ENCODE results near the gene FBXW8. TPM values are rescaled to one million over a fixed set of nuclear protein-coding genes. Genes with fewer than 3 reads are reported as not detected.

Gene FBXW8
- total RNA-seq, 2 donors from 2014 or later = 26.1 to 34.7 TPM

DNA sequence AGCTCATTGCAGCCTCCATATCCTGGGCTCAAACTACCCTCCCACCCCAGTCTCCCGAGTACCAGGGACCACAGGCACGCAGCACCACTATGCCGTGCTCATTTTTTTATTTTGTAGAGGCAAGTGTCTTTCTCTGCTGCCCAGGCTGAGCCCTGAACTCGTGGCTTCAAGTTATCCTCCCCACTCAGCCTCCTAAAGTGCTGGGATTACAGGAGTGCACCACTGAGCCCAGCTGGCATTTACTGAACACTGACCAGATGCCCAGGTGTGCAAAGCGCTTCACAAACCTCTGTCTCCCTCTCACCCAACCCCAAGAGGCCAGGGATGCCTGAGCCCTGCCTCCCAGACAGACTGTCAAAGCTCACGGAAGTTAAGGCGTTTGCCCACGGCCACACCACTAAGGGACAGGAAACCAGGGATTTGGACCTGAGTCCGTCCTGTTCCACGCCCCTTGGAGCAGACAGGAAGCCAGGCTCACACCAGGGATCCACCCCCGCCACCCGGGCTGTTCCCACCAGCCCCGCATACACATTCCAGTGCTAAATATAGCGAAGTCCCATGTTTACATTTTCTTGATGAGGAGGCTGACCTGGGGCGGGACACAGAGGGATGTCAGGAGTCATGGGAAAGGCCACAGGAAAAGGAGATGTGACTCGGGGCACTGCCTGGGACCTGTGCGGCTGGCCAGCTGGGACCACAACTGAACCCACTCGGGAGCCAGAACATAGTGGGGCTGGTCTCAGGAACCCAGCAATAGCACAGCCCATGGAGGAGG, 137.2 kb downstream of the FBXW8 start:
- 89% methylated on average over 10 to 18 of the region's 18 CpGs for WGBS, 2 experiments (ENCODE audit: insufficient coverage in 1 of 2, insufficient read length in 1 of 2)
- Histone ChIP-seq H3K27ac (ENCODE audit: low read depth, low read length) (no peak overlapping the region), H3K4me1 (ENCODE audit: control insufficient read depth, insufficient read depth, low read length) (peaks cover 26% of the 10 kb centered on the region), H3K27me3 (ENCODE audit: control insufficient read depth, insufficient read depth, low read length, poor library complexity, severe bottlenecking) (no peaks in the 10 kb centered on the region), H3K9me3 (ENCODE audit: control insufficient read depth, low read length) (no peaks in the 10 kb centered on the region), H3K4me3 (ENCODE audit: low read length) (no peak overlapping the region), H3K9ac (ENCODE audit: extremely low read depth, low read length, poor library complexity, severe bottlenecking) (no peak overlapping the region), H3K36me3 (ENCODE audit: control insufficient read depth, insufficient read depth, low read length) (no peaks in the 10 kb centered on the region)
- TF ChIP-seq, protein P1, sequence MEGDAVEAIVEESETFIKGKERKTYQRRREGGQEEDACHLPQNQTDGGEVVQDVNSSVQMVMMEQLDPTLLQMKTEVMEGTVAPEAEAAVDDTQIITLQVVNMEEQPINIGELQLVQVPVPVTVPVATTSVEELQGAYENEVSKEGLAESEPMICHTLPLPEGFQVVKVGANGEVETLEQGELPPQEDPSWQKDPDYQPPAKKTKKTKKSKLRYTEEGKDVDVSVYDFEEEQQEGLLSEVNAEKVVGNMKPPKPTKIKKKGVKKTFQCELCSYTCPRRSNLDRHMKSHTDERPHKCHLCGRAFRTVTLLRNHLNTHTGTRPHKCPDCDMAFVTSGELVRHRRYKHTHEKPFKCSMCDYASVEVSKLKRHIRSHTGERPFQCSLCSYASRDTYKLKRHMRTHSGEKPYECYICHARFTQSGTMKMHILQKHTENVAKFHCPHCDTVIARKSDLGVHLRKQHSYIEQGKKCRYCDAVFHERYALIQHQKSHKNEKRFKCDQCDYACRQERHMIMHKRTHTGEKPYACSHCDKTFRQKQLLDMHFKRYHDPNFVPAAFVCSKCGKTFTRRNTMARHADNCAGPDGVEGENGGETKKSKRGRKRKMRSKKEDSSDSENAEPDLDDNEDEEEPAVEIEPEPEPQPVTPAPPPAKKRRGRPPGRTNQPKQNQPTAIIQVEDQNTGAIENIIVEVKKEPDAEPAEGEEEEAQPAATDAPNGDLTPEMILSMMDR (conservative IDR thresholded peaks at IDR 0.05) = no peak
- H3K27ac Mint-ChIP-seq = peak overlapping the region; percentile 73
- no peaks in the 10 kb centered on the region for H3K9me3 Mint-ChIP-seq
- peaks cover 2% of the 10 kb centered on the region for H3K36me3 Mint-ChIP-seq (ENCODE audit: low read depth)
- H3K4me1 Mint-ChIP-seq = peaks cover 49% of the 10 kb centered on the region
- peak; percentile 74 for DNase-seq
- H3K27me3 Mint-ChIP-seq (ENCODE audit: insufficient read depth) = no peaks in the 10 kb centered on the region
- H3K4me3 Mint-ChIP-seq = no peak overlapping the region

DNA sequence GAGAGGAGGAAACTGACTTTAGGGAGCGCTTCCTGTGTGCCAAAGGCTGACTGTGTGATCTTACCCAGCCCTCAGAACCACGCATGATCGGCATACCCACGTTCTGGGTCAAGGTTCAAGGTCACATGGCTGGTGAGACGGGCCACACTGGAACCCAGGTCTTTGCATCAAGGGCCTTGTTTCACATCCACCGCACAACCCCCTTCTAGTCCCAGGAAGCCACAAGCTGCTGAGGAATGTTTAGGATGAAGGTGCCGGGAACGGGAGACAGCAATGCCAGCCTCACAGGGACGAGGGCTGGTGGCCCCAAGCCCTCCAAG, 137.8 kb downstream of the FBXW8 start:
- no peaks in the 10 kb centered on the region for H3K27me3 Mint-ChIP-seq (ENCODE audit: insufficient read depth)
- no peak for DNase-seq
- Histone ChIP-seq H3K4me1 (ENCODE audit: control insufficient read depth, insufficient read depth, low read length) (peaks cover 30% of the 10 kb centered on the region), H3K36me3 (ENCODE audit: control insufficient read depth, insufficient read depth, low read length) (no peaks in the 10 kb centered on the region), H3K9ac (ENCODE audit: extremely low read depth, low read length, poor library complexity, severe bottlenecking) (no peak overlapping the region), H3K4me3 (ENCODE audit: low read length) (no peak overlapping the region), H3K27ac (ENCODE audit: low read depth, low read length) (no peak overlapping the region), H3K27me3 (ENCODE audit: control insufficient read depth, insufficient read depth, low read length, poor library complexity, severe bottlenecking) (no peaks in the 10 kb centered on the region), H3K9me3 (ENCODE audit: control insufficient read depth, low read length) (no peaks in the 10 kb centered on the region)
- TF ChIP-seq, protein P1 (conservative IDR thresholded peaks at IDR 0.05) = no peak
- H3K36me3 Mint-ChIP-seq (ENCODE audit: low read depth) = peaks cover 2% of the 10 kb centered on the region
- no peaks in the 10 kb centered on the region for H3K9me3 Mint-ChIP-seq
- no peak overlapping the region for H3K4me3 Mint-ChIP-seq
- 93 to 94% methylated on average over 4 to 9 of the region's 9 CpGs for WGBS, 2 experiments (ENCODE audit: insufficient coverage in 1 of 2, insufficient read length in 1 of 2)
- H3K27ac Mint-ChIP-seq = peak overlapping the region; percentile 73
- H3K4me1 Mint-ChIP-seq = peaks cover 54% of the 10 kb centered on the region

DNA sequence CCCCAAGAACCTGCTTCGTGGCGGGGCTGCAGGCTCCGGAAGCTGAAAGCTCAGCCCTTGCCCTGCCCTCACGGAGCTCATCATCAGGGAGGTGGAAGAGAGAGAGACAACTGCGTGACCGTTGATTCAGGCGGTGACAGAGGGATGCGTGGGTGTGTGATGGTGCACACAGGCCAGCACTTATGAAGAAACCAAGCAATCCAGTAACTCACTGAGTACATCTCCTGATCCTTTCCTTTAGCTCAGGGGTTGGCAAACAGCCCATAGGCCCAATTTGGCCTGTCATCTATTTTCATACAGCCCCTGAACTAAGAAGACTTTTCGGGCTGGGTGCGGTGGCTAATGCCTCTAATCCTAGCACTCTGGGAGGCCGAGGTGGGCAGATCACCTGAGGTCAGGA, 138.5 kb downstream of the FBXW8 start:
- H3K4me1 Mint-ChIP-seq = peaks cover 59% of the 10 kb centered on the region
- no peak for DNase-seq
- Histone ChIP-seq H3K4me3 (ENCODE audit: low read length) (no peak overlapping the region), H3K27ac (ENCODE audit: low read depth, low read length) (no peak overlapping the region), H3K9ac (ENCODE audit: extremely low read depth, low read length, poor library complexity, severe bottlenecking) (no peak overlapping the region), H3K36me3 (ENCODE audit: control insufficient read depth, insufficient read depth, low read length) (no peaks in the 10 kb centered on the region), H3K4me1 (ENCODE audit: control insufficient read depth, insufficient read depth, low read length) (peaks cover 30% of the 10 kb centered on the region), H3K27me3 (ENCODE audit: control insufficient read depth, insufficient read depth, low read length, poor library complexity, severe bottlenecking) (no peaks in the 10 kb centered on the region), H3K9me3 (ENCODE audit: control insufficient read depth, low read length) (no peaks in the 10 kb centered on the region)
- WGBS, 2 experiments (ENCODE audit: insufficient coverage in 1 of 2, insufficient read length in 1 of 2) = 93 to 96% methylated on average over 5 to 11 of the region's 11 CpGs
- TF ChIP-seq, protein P1 (conservative IDR thresholded peaks at IDR 0.05) = no peak
- H3K27ac Mint-ChIP-seq = no peak overlapping the region
- H3K4me3 Mint-ChIP-seq = no peak overlapping the region
- peaks cover 2% of the 10 kb centered on the region for H3K36me3 Mint-ChIP-seq (ENCODE audit: low read depth)
- peaks cover 1% of the 10 kb centered on the region for H3K9me3 Mint-ChIP-seq
- no peaks in the 10 kb centered on the region for H3K27me3 Mint-ChIP-seq (ENCODE audit: insufficient read depth)

All from endodermal cell (in vitro differentiated cells).